HTERT RPE-1 (cell line): ENCODE results near the gene TPRA1.

Experiments used
- in situ Hi-C: fragments of 300-500 bp; cut with MboI; formaldehyde crosslinking; loops from 4 replicates; pipeline ENCODE4 v1.14.3; 2020; ENCODE audit warnings: low sequenced_read_pairs

The TPRA1 gene

DNA sequence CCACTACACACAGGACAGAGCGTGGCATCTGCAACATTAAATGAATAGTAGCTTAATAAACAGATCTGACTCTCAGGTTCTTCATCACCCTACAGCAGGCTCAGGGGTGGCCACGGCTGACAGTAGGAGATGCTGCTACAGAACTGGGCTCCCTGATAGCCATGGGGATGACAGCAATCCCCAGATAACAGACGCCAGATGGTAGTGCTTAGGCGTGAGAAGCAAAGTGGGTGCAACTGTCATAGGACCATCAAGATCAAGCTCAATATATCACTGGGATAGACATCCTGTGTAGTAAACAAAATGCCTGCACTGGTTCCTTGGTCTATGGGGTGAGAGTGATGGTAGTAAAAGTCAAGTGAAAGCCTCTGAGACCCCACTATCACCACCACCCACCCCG lies 2.6 kb upstream of the TPRA1 start:
- in situ Hi-C loops: no loop called here

DNA sequence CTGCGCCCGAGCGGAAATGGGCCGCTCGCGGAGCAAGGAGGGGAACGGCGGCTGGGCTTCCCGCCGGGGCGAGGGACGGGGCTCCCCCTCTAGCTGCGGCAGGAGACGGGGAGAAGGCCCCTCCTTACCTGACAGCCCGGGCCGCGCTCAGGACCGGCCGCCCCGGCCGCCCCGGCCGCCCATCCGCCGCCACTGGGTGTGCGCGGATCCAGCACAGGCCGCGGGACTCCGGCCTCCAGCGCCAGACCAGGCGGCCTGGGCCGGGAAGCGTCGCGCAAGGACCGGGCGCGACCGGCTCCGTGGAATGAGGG lies 296 bp downstream of the TPRA1 start:
- in situ Hi-C loops: no loop called here

GRCh38 chr3:127589600-127590281 lies 792 bp downstream of the TPRA1 start:
- in situ Hi-C loops: no loop called here

GRCh38 chr3:127588806-127589577 lies 1.5 kb downstream of the TPRA1 start:
- in situ Hi-C loops: no loop called here

DNA sequence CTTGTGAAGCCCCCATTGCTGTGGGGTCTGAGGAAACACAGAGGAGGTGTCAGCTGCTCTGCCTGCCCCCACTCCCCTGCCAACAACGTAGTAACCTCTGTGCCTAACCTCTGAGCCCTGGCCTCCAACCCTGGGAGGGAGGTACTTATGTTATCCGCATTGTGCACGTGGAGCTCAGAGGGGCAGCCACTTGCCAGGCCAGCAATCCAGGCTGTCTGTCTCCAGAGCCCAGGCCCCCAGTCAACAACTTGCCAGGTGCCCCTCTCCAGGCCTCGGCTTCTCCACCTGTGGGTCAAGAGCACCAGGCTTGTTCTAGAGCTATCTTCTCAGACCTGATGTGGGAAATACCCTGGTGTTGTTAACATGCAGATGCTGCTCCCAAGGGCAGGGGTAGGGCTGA lies 2.7 kb downstream of the TPRA1 start:
- in situ Hi-C loops: no loop called here

- in situ Hi-C loops: no loop called here
Measured at GRCh38 chr3:127585813-127586413, 4.6 kb downstream of the TPRA1 start.

DNA sequence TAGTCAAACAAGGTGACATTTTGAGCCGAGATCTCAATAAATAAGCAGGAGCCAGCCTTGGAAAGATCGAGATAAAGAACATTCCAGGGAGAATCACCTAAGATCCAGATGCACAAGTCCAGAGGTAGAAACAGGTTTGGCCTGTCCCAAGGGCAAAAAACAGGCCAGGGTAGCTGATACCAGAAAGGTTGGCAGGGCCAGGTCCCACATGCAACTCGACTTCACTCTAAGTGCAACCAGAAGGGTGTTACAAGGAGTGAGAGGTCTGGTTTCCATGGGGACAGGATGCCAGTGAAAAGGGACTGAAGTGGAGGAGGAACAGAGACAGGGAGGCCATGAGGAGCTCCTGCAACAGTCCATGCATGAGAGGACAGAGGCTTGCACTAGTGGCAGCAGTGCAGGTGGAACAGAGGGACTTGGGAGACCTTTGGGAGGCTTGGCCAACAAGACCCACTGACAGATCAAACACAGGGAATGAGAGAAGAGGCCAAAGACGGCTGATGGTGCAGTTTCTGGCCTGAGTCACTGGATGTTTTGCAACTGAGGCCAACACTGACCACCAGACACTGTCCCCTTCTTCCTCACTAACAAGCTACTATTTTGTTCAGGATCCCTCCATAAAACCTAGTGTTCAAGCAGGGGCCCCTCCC lies 5.2 kb downstream of the TPRA1 start:
- in situ Hi-C loops: no loop called here

DNA sequence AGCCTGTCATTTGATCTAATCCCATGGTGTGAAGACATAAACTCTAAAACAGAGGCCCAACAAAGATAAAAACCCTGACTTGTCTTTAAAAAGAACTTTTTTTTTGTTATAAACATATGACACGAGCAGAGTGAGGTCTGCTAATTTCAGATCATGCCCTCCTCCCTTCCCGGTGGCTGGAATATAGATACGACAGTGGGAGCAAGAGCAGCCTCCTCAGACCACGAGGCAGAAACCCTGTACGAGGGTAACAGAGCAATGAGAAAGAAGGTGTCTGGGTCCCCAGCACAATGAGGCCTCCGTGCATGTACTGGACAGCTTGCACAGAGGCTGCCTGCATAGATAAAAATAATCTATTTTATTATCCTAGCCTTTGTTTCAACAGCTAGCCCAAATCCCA lies 5.8 kb downstream of the TPRA1 start:
- in situ Hi-C loops: no loop called here

GRCh38 chr3:127580327-127581060 lies 10.0 kb downstream of the TPRA1 start:
- in situ Hi-C loops: no loop called here

GRCh38 chr3:127578802-127579201 lies 11.7 kb downstream of the TPRA1 start:
- in situ Hi-C loops: no loop called here

- in situ Hi-C loops: no loop called here
Measured at GRCh38 chr3:127578168-127578567, 12.4 kb downstream of the TPRA1 start.

DNA sequence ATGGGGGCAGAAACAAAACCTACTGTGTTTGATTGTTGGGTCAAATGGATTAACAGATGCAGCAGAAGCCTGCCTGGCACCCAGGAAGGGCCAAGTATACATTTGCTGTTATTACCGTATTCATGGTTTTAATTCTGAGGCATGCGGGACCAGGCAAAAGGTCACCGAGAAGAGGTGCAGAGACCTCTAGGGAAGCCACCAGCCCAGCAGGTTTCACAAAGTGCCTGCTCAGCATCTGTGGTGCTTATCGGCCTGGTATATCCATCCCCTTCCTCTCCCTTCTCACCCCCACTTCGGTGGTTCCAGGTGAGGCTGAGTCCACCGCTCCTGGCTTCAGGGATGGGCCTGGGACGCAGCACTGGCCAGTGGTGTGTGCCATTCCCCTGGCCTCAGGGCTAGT lies 13.1 kb downstream of the TPRA1 start:
- in situ Hi-C loops: no loop called here

DNA sequence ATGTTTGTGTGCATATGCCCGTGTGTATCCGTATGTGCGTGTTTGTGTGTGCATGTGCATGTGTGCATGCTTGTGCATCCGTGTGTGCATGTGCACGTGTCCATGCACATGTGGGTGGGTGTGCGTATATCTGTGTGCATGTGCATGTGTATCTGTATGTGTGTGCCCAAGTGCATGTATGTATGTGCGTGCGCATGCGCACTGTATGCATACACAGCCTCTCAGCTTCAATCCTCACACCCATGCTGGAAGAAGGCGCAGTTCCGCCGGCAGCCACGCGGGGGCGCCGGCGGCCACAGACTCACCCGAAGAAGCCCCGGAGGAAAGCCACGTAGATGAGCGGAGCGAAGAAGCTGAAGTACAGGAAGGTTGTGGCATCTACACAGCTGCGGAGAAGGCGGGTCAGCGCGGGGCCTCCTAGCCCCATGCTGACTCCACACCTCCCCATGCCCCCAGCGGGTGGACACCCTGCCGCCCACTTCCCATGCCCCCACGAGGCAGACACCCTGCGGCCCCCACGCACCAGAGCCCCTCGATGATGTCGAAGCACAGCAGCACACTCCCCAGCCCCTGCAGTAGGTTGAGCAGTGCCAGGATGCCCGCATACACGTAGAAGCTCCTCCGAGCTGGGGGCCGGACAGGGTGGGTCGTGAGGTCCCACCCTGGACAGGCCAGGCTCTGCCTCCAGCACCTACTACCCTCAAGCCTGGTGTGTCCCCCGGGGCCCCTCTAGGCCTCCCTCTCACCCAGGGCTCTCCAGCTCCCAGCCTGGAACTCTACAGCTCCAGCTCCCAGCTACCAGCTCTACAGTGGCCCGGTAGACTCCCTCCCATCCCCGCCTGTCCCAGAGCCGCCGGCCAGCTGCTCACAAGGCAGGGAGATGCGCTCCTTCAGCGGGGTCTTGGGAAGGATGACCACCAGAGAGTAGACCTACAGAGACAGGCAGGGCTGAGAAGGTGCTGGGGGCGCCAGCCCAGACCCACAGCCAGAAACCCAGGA lies 15.4 kb downstream of the TPRA1 start:
- in situ Hi-C loops: no loop called here

DNA sequence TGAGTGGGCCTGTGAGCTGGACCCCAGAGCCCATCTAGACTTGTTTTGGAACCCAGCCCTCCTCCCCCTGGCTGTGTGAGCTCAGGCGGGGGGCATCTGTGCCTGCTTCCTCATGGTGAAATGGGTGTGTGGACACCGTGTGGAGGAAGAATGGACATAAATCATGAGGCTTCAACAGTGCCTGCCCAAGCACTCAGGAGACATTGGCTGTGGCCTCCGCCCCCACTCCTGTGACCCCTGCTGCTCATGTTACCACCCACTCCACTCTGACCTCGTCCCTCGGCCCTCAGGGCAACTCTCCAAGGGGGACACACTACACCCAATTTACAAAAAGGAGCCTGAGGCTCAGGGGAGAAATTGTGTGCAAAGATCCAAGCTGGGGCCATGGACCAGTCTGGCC lies 16.6 kb downstream of the TPRA1 start:
- in situ Hi-C loops: no loop called here

DNA sequence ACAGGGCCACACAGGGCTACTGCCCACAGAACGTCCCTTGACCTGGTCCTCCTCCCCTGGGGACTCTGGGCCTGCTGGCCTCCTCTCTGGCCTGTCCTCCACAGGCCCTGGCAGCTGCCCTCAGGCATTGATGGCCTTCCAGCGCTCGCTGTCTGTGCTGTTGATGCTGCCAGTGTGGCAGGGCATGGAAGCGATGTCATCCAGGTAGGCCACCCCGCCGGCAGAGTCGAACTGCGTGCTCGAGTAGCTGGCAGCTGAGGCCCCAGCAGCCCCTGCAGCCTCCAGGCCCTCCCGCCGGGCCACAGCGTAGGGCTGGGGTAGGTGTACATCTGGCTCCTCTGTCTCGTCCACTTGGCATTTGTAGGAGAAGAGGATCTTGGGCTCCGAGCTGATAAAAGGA lies 17.1 kb downstream of the TPRA1 start:
- in situ Hi-C loops: no loop called here

- in situ Hi-C loops: no loop called here
Measured at GRCh38 chr3:127572735-127573134, 17.8 kb downstream of the TPRA1 start.

DNA sequence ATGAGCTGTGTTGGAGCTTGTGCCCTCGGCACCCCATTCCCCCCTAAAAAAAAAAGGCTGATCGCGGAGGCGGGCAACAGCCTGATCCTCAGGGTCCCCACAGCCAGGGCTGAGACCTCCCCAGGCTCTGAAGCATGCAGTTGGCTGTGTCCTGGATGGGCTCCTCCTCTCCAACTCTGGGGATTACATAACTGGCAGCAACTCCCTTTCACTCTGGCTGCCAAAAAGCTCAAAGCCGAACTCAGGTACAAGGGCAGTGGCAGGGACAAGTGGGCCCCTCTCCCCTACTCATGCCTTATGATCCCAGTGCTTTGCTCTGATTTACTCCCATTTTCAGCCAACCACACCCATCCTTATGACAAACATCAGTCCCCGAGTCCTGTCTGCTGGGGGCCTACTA lies 18.3 kb downstream of the TPRA1 start:
- in situ Hi-C loops: no loop called here

DNA sequence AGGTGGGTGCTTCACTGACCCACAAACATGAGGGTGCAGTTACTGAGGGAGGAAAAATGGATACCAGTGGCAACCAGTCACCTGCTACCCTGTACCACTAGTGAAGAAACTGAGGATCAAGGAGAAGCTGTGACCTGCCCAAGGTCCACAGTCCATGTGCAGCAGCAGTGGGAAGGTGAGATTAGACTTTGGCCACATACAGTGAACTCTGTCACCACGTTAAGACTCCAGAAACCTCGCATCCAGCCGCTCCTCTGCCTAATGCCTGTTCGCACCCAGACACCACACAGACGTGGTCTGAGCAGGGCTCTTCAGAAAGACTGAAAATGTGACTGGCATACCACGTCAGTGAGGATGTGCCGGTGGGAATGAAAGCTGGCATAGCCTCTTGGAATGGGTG lies 20.0 kb downstream of the TPRA1 start:
- in situ Hi-C loops: no loop called here

DNA sequence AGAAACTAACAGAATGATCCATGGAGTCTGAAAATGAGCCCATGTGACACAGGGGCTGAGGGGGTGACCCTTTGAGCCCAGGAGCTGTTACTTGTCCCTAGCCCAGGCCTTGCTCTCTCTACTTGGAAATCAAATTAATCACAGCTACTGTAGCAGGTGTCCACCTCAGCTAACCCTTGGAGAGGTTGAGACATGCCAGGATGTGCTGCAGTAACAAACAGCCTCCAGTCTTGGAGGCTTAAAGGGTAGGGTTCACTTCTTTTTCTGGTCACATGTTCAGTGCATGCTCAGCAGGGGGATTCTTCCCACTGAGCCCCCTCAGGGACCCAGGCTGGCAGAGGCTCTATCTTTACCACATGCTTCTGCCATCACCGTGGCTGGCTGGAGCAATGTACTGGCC lies 21.4 kb downstream of the TPRA1 start:
- in situ Hi-C loops: no loop called here

DNA sequence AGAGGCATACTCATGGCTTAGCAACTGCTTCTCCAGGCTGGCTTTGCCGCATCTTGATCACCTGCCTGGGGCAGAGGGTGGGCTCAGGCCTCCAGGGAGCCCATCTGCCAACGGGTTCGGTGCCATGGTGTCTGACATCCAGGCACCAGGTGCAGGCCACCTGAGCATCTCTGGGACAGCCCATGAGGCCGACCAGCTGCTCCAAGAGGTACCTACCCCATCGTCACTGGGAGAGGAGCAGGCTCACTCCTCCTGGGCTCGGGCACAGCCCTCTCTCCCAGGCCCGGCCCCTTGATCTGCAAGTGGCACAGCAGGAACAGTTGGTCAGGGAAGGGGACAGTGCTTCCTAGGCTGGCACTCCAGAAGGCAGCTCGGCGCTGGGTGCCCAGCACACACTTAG lies 21.9 kb downstream of the TPRA1 start:
- in situ Hi-C loops: no loop called here
